ENCODE data around the gene SNRPN. TPM values are rescaled to one million over a fixed set of nuclear protein-coding genes. Genes with fewer than 3 reads are reported as not detected.
"Not testable (repeated sequence)": the region's sequence is repeated elsewhere in the genome, so short reads cannot be mapped to it uniquely, and the experiment has no call there.

The SNRPN gene
- total RNA-seq, 1 donor from 2014 or later = 91.1 TPM

GRCh38 chr15:24924621-24925020 lies 30.2 kb upstream of the SNRPN start:
- TF ChIP-seq, protein P1, sequence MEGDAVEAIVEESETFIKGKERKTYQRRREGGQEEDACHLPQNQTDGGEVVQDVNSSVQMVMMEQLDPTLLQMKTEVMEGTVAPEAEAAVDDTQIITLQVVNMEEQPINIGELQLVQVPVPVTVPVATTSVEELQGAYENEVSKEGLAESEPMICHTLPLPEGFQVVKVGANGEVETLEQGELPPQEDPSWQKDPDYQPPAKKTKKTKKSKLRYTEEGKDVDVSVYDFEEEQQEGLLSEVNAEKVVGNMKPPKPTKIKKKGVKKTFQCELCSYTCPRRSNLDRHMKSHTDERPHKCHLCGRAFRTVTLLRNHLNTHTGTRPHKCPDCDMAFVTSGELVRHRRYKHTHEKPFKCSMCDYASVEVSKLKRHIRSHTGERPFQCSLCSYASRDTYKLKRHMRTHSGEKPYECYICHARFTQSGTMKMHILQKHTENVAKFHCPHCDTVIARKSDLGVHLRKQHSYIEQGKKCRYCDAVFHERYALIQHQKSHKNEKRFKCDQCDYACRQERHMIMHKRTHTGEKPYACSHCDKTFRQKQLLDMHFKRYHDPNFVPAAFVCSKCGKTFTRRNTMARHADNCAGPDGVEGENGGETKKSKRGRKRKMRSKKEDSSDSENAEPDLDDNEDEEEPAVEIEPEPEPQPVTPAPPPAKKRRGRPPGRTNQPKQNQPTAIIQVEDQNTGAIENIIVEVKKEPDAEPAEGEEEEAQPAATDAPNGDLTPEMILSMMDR (IDR thresholded peaks at IDR 0.05) = no peak
- no peak for ATAC-seq
- H3K9me3 ChIP-seq = no peaks in the 10 kb centered on the region
- H3K4me3 ChIP-seq = no peak overlapping the region
- no peaks in the 10 kb centered on the region for H3K36me3 ChIP-seq
- intact Hi-C loops (cut with DNase I) = no loop called here
- no peaks in the 10 kb centered on the region for H3K27me3 ChIP-seq
- H3K27ac ChIP-seq = no peak overlapping the region
- DNase-seq = no peak
- no peaks in the 10 kb centered on the region for H3K4me1 ChIP-seq

DNA sequence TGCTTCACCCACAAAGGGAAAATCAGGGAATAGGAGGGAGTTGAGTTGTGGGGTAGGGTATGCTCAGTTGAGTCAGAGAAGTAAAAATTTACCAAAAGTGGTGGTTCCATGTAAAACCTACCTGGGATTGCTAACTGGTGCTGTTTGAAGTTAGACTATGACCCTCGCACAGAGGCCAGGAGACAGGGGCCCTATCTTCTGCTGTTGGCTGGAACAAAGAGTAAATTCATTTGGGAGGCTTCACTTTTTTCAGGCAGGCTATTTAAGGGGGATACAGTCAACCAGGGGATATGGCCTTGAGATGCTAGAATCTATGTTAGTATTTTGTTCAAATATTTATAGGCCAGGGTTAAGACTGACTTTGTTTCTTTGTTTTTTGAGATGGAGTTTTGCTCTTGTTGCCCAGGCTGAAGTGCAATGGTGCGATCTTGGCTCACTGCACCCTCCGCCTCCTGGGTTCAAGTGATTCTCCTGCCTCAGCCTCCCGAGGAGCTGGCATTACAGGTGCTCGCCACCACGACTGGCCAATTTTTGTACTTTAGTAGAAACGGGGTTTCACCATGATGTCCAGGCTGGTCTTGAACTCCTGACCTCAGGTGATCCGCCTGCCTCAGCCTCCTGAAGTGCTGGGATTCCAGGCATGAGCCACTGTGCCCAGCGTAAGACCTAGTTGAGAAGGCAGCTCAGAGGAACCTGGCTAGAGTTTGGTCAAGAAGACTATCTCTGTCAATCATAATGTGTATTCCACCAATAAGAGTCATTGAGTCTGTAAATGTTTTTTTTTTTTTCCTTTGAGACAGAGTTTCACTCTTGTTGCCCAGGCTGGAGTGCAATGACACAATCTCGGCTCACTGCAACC lies 22.7 kb upstream of the SNRPN start:
- ATAC-seq; H3K4me3 ChIP-seq; H3K27ac ChIP-seq; intact Hi-C loops (cut with DNase I); H3K9me3 ChIP-seq; DNase-seq; H3K36me3 ChIP-seq; H3K4me1 ChIP-seq; H3K27me3 ChIP-seq: not testable (repeated sequence)

GRCh38 chr15:24933716-24934115 lies 21.1 kb upstream of the SNRPN start:
- intact Hi-C loops (cut with DNase I) = no loop called here
- no peak for ATAC-seq
- TF ChIP-seq, protein P1 (IDR thresholded peaks at IDR 0.05) = no peak
- Histone ChIP-seq H3K9me3 (no peaks in the 10 kb centered on the region), H3K4me1 (no peaks in the 10 kb centered on the region), H3K4me3 (no peak overlapping the region), H3K27me3 (no peaks in the 10 kb centered on the region), H3K27ac (no peak overlapping the region), H3K36me3 (no peaks in the 10 kb centered on the region)
- DNase-seq = no peak

DNA sequence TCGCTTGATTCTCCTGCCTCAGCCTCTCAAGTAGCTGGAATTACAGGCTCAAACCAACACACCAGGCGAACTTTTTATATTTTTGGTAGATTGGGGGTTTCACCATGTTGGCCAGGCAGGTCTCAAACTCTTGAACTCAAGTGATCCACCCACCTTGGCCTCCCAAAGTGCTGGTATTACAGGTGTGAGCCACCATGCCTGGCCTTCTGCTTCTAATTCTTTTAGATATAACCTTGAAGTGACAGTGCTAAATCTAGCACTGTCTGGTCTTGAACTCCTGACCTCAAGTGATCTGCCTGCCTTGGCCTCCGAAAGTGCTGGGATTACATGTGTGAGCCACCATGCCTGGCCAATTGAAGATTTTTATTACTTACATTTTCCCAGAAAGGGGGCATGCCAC lies 16.6 kb upstream of the SNRPN start:
- H3K4me1 ChIP-seq; ATAC-seq; intact Hi-C loops (cut with DNase I); H3K27me3 ChIP-seq; H3K4me3 ChIP-seq; H3K27ac ChIP-seq; H3K9me3 ChIP-seq; DNase-seq; H3K36me3 ChIP-seq: not testable (repeated sequence)

GRCh38 chr15:24940236-24940635 lies 14.6 kb upstream of the SNRPN start:
- TF ChIP-seq, protein P1 (IDR thresholded peaks at IDR 0.05) = no peak
- DNase-seq (no peak), ATAC-seq (no peak)
- H3K36me3 ChIP-seq = no peaks in the 10 kb centered on the region
- H3K27ac ChIP-seq = no peak overlapping the region
- intact Hi-C loops (cut with DNase I) = no loop called here
- H3K27me3 ChIP-seq = no peaks in the 10 kb centered on the region
- H3K9me3 ChIP-seq = no peaks in the 10 kb centered on the region
- H3K4me3 ChIP-seq = no peak overlapping the region
- H3K4me1 ChIP-seq = no peaks in the 10 kb centered on the region

DNA sequence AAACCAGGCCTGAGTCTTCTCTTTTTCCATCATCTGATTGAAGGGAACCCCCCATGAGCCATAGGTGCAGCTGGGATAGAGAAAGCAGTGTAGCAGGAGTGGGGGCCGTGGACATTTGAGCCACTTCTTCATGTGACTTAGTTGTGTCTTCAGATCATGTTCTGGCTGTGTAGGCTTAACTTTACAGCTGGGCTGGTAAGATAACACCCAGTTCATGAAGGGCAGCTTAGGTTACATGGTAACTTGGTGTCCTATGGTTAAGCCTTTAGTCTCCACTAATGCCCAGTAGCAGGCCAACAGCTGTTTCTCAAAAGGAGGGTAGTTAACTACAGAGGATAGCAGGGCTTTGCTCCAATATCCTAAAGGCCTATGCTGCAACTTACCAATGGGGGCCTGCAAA lies 11.4 kb upstream of the SNRPN start:
- TF ChIP-seq, protein P1 (IDR thresholded peaks at IDR 0.05) = no peak
- Histone ChIP-seq H3K27ac (no peak overlapping the region), H3K36me3 (no peaks in the 10 kb centered on the region), H3K27me3 (no peaks in the 10 kb centered on the region), H3K9me3 (no peaks in the 10 kb centered on the region), H3K4me3 (no peak overlapping the region), H3K4me1 (no peaks in the 10 kb centered on the region)
- no peak for DNase-seq
- intact Hi-C loops (cut with DNase I) = no loop called here
- no peak for ATAC-seq

Data from upper lobe of right lung (tissue), 1 donor.